GM12801 (cell line): ENCODE data around the gene PGAM2.

ENCODE experiments used
- TF ChIP-seq, protein P1 (sequence below): IDR thresholded peaks from one replicate; pipeline ENCODE4 v1.5.1; 2011; ENCODE audit warnings: control low read depth; ENCODE audit not compliant: insufficient read length; ENCODE audit errors: extremely low read depth

The PGAM2 gene

DNA sequence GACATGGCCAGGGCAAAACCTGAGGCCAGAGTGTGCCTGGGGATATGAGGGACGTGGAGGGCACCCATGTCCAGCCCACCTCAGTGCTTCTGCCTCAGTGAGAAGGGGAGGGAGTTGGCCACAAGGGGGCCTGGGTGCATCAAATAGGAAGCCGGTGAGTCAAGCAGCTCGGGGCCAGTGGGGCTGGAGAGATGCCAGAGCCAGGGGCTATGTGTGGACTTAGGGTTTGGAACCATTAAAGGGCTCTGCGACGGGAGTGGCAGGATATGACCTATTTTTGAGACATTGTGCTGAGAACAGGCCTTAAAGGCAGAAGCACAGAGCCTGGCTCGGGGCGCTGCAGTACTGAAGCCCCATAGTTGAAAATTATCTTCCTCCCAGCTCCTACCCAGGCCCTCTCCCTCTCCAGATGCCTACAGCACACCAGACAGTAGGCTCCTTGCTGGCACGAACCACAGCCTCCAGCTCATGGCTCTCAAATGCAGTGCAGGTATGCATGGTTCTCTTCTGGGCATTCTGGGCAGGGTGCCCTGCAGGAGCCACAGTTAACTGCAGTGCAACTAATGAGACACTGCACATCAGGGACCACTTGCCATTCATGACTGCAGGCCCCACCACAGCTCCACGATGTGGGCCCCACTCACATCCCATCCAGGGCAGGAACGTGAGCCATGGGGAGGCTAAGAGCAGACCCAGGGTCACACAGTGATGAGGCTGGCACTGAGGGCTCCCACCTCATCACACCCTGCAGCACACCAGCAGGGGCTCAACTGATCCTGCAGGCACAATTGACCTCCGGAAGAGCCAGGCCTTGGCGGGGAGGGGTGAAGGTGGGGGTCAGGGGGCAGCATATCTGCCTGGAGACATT lies 7.2 kb upstream of the PGAM2 start:
- TF ChIP-seq, protein P1, sequence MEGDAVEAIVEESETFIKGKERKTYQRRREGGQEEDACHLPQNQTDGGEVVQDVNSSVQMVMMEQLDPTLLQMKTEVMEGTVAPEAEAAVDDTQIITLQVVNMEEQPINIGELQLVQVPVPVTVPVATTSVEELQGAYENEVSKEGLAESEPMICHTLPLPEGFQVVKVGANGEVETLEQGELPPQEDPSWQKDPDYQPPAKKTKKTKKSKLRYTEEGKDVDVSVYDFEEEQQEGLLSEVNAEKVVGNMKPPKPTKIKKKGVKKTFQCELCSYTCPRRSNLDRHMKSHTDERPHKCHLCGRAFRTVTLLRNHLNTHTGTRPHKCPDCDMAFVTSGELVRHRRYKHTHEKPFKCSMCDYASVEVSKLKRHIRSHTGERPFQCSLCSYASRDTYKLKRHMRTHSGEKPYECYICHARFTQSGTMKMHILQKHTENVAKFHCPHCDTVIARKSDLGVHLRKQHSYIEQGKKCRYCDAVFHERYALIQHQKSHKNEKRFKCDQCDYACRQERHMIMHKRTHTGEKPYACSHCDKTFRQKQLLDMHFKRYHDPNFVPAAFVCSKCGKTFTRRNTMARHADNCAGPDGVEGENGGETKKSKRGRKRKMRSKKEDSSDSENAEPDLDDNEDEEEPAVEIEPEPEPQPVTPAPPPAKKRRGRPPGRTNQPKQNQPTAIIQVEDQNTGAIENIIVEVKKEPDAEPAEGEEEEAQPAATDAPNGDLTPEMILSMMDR = no peak

- TF ChIP-seq, protein P1 = no peak
These were observed 6.5 kb upstream of the PGAM2 start for GRCh38 chr7:44071726-44072363.

GRCh38 chr7:44068054-44068453 lies 2.7 kb upstream of the PGAM2 start:
- TF ChIP-seq, protein P1 = no peak

DNA sequence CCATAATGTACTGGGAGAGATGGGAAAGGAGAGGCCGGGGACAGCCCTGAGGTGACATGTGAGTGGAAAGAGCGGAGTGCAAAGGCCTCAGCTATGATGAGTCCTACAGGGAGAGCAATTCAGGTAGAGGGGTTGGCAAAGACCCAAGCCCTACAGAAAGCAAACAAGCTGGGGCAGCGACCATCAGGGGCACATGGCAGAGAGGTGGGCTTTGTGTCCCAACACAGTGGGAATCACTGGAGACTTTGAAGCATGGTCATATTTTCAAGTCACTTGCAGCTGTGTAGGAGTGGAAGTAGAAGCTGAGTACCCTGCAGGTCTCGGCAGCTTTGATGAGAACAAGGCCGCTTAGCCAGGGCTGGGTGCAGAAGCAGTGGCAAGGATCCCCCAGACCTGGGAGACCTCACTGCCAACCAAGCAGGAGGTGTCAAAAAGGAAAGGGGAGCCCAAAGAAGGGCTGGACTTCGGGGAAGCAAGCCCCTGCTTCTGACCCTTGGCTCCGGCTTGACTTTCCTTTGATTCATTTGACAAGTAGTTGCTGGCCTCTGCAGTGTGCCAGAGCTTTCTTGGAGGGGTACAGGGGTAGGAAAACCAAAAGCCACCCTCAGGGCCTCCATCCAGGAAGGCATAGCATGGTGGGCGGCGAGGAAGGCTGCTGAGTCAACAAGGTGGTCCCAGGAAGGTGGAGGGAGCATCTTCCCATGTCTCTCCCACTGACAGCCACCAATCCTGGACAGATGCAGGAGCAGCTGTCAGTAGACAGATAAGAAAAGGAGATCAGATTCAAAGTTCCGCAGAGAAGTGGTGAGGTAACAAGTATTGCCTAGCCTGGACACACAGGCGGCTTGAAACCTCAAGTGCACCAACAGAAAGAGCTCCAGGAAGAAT lies 1.9 kb upstream of the PGAM2 start:
- TF ChIP-seq, protein P1 = no peak

GRCh38 chr7:44066494-44067063 lies 1.2 kb upstream of the PGAM2 start:
- TF ChIP-seq, protein P1 = no peak

DNA sequence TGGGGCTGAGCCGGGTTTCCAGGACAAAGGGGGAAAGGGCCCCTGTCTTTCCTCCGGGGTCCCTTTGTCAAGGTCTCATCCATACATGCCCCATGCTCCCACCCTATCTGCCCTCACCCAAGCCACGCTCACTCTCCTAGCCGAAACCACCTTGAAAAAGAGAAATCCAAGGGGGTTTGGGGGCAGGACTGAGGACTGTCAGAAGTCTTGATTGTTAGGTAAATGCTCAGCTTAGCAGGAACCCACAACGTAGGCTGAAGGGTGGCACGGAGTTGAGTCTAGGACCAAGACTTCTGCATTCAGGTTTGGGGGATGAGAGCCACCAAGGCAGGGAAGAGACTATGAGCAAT lies 719 bp upstream of the PGAM2 start:
- TF ChIP-seq, protein P1 = no peak
